ENCODE measurements around the gene DLG2.

- TF ChIP-seq POLR2A (IDR thresholded peaks at IDR 0.05; ENCODE audit: low read depth) (no peak), EP300 (IDR thresholded peaks at IDR 0.05) (no peak), POLR2AphosphoS5 (IDR thresholded peaks at IDR 0.05) (no peak)
- TF ChIP-seq, protein P1, sequence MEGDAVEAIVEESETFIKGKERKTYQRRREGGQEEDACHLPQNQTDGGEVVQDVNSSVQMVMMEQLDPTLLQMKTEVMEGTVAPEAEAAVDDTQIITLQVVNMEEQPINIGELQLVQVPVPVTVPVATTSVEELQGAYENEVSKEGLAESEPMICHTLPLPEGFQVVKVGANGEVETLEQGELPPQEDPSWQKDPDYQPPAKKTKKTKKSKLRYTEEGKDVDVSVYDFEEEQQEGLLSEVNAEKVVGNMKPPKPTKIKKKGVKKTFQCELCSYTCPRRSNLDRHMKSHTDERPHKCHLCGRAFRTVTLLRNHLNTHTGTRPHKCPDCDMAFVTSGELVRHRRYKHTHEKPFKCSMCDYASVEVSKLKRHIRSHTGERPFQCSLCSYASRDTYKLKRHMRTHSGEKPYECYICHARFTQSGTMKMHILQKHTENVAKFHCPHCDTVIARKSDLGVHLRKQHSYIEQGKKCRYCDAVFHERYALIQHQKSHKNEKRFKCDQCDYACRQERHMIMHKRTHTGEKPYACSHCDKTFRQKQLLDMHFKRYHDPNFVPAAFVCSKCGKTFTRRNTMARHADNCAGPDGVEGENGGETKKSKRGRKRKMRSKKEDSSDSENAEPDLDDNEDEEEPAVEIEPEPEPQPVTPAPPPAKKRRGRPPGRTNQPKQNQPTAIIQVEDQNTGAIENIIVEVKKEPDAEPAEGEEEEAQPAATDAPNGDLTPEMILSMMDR (IDR thresholded peaks at IDR 0.05) = no peak
Observed at GRCh38 chr11:84990141-84990540, 637.0 kb downstream of the DLG2 start.
